ENCODE measurements around the gene PRLR.

DNA sequence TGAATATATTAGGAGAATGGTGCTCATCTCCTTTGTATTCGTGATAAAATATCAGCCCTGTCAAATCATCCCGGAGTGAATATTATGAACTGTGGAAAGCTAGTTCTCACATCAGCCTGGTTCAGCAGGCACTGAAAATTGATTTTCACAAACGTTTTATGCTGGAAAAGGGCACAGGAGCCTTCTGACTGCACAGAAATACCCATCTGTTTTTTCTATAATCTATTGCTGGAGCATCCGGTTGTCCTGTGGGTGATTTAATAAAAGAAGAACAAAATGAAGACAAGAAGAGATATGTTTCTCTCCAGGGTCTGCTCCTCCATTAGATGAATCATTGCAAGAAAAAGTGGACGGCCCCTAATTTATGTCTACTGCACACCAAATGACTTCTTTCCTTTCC lies 85.3 kb downstream of the PRLR start:
- TF ChIP-seq, protein P1, sequence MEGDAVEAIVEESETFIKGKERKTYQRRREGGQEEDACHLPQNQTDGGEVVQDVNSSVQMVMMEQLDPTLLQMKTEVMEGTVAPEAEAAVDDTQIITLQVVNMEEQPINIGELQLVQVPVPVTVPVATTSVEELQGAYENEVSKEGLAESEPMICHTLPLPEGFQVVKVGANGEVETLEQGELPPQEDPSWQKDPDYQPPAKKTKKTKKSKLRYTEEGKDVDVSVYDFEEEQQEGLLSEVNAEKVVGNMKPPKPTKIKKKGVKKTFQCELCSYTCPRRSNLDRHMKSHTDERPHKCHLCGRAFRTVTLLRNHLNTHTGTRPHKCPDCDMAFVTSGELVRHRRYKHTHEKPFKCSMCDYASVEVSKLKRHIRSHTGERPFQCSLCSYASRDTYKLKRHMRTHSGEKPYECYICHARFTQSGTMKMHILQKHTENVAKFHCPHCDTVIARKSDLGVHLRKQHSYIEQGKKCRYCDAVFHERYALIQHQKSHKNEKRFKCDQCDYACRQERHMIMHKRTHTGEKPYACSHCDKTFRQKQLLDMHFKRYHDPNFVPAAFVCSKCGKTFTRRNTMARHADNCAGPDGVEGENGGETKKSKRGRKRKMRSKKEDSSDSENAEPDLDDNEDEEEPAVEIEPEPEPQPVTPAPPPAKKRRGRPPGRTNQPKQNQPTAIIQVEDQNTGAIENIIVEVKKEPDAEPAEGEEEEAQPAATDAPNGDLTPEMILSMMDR (conservative IDR thresholded peaks at IDR 0.05) = no peak
- no peak for TF ChIP-seq ZFX (IDR thresholded peaks at IDR 0.05)

Data from C4-2B (cell line).